Lower lobe of right lung (tissue), 2 donors: Measurements from ENCODE around the gene ROM1. TPM values are rescaled to one million over a fixed set of nuclear protein-coding genes. Genes with fewer than 3 reads are reported as not detected.

Source experiments
- ATAC-seq, 2 donors: fragments of 200-7000 bp; cut with Tn5 transposase; one replicate each; pipeline ENCODE4 v1.9.1; 2020 to 2022; ENCODE audit warnings: mild to moderate bottlenecking in 2 of 2, moderate library complexity in 2 of 2
- DNase-seq: peaks from one replicate; pipeline ENCODE4 v3.0.0-alpha.2; 2020
- H3K27ac ChIP-seq: fragments of 200-600 bp; one replicate; pipeline ENCODE4 v1.8.0; 2022
- H3K27me3 ChIP-seq: fragments of 200-600 bp; one replicate; pipeline ENCODE4 v1.8.0; 2022; ENCODE audit warnings: low read depth
- H3K36me3 ChIP-seq: fragments of 200-600 bp; one replicate; pipeline ENCODE4 v1.8.0; 2022; ENCODE audit warnings: mild to moderate bottlenecking
- H3K4me1 ChIP-seq: fragments of 200-600 bp; one replicate; pipeline ENCODE4 v1.8.0; 2022
- H3K4me3 ChIP-seq: fragments of 200-600 bp; one replicate; pipeline ENCODE4 v1.8.0; 2022; ENCODE audit warnings: mild to moderate bottlenecking
- H3K9me3 ChIP-seq: fragments of 200-600 bp; one replicate; pipeline ENCODE4 v1.8.0; 2022
- intact Hi-C: fragments of 100-400 bp; cut with DNase I; formaldehyde crosslinking; loops from one replicate; pipeline ENCODE4 v1.11.0; 2022
- total RNA-seq: library from RNA; stranded (reverse); fragmentation: NEBNext Ultra II Directional; extraction: Animal tissue kit (Norgen Biotek cat#: 25700); gene quantifications from one replicate; pipeline ENCODE4 v1.2.1, GENCODE V29; 2021
- TF ChIP-seq, protein P1 (sequence below): fragments of 200-600 bp; IDR thresholded peaks from one replicate; pipeline ENCODE4 v1.8.0; 2022; ENCODE audit warnings: antibody characterized with exemption, mild to moderate bottlenecking
- donor health status: DM: no; HTN: yes; CAD: no; lungs with severe emphysema.

Gene ROM1
- total RNA-seq, 1 donor from 2014 or later = 5.6 TPM

DNA sequence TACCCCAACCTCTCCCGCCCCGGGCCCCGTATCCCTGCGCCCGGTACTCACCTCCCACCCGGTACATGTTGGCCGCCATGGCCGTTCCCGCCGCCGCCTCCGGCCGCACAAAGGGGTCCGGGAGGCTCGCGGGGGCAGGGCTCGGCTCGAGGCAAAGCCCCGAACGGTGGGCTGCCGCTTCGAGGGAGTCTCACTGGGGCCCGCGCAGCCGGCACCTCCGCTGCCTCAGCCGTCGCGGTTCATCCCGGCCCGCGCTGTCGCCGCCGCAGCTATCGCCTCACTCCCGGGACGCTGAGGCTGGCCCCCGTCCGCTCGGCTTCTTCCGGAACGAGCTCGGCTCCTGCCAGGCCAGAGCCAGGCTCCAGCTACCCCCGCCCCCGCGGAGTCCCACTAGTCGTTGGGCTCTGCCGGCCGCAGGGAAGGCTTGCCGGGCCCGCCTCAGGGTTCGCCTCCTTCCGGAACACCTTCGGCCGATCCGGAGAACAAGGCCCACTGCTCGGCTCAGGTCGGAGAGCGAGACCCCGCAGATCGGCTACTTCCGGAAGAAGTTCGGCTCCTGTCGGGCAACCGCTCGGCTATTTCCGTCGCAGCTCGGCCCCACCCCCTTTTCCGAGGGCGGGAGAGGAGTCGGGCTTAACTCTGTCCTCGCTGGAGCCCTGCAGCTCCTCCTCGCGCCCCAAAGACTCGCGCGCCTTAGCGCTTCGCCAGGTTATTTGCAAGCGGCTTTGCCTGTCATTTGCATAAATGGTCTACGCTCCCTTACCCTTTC is 11.5 kb upstream of the ROM1 start, which contains the start of gene MTA2:
Gene MTA2 (minus strand): TSS at position 494 of the 769 bp plus-strand sequence. CDS start 415 bp downstream, at position 79.
- Histone ChIP-seq H3K27me3 (no peaks in the 10 kb centered on the region), H3K9me3 (no peaks in the 10 kb centered on the region), H3K36me3 (peaks cover 58% of the 10 kb centered on the region), H3K27ac (peak within 1 kb of the TSS; percentile 99), H3K4me3 (peak within 1 kb of the TSS; percentile 99), H3K4me1 (peaks cover 36% of the 10 kb centered on the region)
- DNase-seq = peak; percentile 98
- intact Hi-C loops = no loop called here
- TF ChIP-seq, protein P1, sequence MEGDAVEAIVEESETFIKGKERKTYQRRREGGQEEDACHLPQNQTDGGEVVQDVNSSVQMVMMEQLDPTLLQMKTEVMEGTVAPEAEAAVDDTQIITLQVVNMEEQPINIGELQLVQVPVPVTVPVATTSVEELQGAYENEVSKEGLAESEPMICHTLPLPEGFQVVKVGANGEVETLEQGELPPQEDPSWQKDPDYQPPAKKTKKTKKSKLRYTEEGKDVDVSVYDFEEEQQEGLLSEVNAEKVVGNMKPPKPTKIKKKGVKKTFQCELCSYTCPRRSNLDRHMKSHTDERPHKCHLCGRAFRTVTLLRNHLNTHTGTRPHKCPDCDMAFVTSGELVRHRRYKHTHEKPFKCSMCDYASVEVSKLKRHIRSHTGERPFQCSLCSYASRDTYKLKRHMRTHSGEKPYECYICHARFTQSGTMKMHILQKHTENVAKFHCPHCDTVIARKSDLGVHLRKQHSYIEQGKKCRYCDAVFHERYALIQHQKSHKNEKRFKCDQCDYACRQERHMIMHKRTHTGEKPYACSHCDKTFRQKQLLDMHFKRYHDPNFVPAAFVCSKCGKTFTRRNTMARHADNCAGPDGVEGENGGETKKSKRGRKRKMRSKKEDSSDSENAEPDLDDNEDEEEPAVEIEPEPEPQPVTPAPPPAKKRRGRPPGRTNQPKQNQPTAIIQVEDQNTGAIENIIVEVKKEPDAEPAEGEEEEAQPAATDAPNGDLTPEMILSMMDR = no peak
- ATAC-seq = peak; percentile 94

DNA sequence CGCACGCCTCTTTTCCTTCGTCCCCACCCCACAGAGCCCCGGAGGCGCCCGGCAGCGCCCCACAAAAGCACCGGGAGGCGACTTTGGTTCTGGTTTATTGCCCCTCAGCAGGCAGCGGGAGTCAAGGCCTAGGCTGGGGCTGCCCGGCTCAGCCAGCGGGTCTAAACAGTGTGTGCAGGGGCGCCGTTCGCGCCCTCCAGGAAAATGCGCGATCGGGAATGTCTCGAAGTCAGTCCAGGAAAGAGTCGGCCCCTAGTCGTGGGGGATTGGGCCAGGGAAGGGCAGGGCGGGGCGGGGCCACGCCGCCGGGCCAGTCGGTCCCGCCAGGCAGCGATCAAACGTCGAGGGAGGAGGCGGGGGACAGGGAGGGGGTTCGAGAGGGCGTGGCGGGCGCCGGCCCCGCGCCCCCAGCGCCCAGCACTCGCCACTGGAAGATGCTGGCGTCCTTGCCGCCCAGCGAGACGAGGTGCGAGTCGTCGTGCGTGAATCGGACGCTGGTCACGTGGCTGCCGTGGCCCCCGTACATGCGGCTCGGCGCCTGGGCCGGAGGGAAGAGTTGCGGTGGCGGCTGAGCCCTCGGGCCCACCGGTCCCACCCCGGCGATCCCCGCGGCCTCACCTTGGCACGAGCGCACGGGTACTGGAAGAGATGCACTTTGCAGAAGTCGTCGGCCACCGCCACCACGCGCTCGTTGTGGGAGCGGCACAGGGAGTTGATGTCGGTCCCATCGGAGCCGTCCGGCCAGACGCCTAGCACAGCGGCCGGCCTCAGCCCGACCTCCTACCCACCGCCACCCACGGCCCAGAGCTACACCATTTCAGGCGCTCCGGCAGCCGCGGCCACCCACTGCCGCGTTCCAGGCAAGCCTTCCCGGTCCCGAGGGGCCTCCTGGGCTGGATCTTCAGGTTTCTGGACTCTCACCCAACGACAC is 10.7 kb upstream of the ROM1 start:
- ATAC-seq (peak; percentile 67 to 77), DNase-seq (peak; percentile 78)
- Histone ChIP-seq H3K27me3 (no peaks in the 10 kb centered on the region), H3K36me3 (peaks cover 57% of the 10 kb centered on the region), H3K4me3 (peak overlapping the region; percentile 99), H3K4me1 (peaks cover 36% of the 10 kb centered on the region), H3K9me3 (no peaks in the 10 kb centered on the region), H3K27ac (peak overlapping the region; percentile 99)
- intact Hi-C loops = no loop called here
- TF ChIP-seq, protein P1 = no peak

DNA sequence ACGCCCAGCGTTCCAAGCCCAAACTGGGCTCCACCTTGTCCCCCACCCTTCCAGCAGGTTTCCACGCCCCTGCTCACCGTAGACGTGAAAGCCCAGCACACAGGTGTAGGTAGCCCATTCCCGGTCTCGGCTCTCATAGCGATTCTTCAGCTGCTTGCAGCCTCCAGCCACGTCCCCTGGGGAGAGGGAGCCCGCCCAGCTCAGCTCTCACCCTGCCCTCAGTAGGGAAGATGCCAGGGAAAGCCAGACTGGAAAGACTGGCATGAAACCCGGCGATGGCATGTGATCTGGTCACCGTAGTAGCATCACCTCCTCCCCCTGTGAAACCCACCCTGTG is 10.0 kb upstream of the ROM1 start:
- Histone ChIP-seq H3K4me1 (peaks cover 36% of the 10 kb centered on the region), H3K27ac (peak overlapping the region; percentile 99), H3K9me3 (no peaks in the 10 kb centered on the region), H3K27me3 (no peaks in the 10 kb centered on the region), H3K4me3 (peak overlapping the region; percentile 99), H3K36me3 (peaks cover 56% of the 10 kb centered on the region)
- TF ChIP-seq, protein P1 = no peak
- DNase-seq (no peak), ATAC-seq (no peak)
- intact Hi-C loops = no loop called here

DNA sequence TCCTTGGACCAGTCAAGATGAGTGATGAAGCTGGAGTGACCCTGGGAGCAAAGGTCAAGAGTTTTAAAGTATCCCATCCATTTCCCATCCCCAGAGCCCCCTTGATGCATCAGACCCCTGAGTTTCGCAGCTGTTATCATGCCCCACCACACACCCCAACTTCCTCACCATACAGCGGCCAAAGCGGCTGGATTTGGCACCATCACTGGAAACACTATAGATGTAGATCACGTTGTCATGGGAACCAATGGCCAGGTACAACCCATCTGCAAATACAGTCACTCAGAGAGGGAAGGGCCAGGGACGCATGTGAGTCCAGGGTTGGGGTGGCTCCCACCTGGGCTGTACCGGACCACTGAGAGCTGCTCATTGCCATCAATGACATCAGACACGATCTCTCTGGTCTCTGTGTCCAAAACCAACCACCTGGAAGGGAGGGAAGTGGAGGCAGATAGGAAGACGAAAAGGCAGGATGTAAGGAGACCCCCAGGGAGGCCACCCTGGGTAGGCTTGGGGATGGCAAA is 9.2 kb upstream of the ROM1 start:
- H3K9me3 ChIP-seq = no peaks in the 10 kb centered on the region
- peaks cover 56% of the 10 kb centered on the region for H3K36me3 ChIP-seq
- no peak overlapping the region for H3K27ac ChIP-seq
- ATAC-seq (no peak), DNase-seq (no peak)
- H3K4me3 ChIP-seq = no peak overlapping the region
- no peaks in the 10 kb centered on the region for H3K27me3 ChIP-seq
- H3K4me1 ChIP-seq = peaks cover 30% of the 10 kb centered on the region
- intact Hi-C loops = no loop called here
- TF ChIP-seq, protein P1 = no peak

DNA sequence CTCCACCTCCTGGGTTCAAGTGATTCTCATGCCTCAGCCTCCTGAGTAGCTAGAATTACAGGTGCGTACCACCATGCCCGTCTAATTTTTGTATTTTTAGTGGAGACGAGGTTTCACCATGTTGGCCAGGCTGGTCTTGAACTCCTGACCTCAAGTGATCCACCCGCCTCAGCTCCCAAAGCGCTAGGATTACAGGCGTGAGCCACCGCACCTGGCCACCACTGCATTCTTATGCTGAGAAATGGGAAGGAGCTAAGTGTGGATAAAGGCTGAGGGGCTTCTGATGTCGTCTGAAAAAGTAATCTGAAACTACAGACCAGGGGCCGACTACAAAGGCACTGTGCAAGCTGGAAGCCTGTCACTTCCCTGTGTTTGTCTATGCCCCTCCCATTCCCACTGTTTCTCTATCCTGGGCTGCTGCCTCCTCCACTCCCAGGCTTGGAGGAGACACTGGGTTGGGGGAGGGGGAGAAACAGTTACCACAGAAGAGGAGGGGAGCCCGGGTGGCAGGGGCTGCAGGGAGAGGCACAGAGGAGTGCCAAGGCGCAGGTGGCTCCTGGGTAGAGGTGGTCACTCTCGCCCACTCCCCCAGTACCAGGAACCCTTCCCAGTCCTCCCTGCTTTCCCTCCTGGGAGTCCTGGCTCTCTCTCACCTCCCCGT is 8.5 kb upstream of the ROM1 start:
- DNase-seq = no peak
- TF ChIP-seq, protein P1 = no peak

More for the DNA sequence above, 8.5 kb upstream of the ROM1 start:
- Histone ChIP-seq H3K27me3 (no peaks in the 10 kb centered on the region), H3K4me1 (peaks cover 24% of the 10 kb centered on the region), H3K36me3 (peaks cover 63% of the 10 kb centered on the region), H3K9me3 (no peaks in the 10 kb centered on the region), H3K27ac (no peak overlapping the region), H3K4me3 (no peak overlapping the region)
- no peak for ATAC-seq
- intact Hi-C loops = no loop called here
